Colon (tissue), 2 donors: ENCODE data around the gene NPC1L1.
"Not testable (repeated sequence)": the region's sequence is repeated elsewhere in the genome, so short reads cannot be mapped to it uniquely, and the experiment has no call there.

ENCODE experiments used
- FAIRE-seq: peaks from 2 replicates; lab custom pipeline; 2012; peaks lifted over from hg19 to GRCh38; lab: Jason Lieb, UNC
- donor health status: control.
- donor health status: control.

The NPC1L1 gene

DNA sequence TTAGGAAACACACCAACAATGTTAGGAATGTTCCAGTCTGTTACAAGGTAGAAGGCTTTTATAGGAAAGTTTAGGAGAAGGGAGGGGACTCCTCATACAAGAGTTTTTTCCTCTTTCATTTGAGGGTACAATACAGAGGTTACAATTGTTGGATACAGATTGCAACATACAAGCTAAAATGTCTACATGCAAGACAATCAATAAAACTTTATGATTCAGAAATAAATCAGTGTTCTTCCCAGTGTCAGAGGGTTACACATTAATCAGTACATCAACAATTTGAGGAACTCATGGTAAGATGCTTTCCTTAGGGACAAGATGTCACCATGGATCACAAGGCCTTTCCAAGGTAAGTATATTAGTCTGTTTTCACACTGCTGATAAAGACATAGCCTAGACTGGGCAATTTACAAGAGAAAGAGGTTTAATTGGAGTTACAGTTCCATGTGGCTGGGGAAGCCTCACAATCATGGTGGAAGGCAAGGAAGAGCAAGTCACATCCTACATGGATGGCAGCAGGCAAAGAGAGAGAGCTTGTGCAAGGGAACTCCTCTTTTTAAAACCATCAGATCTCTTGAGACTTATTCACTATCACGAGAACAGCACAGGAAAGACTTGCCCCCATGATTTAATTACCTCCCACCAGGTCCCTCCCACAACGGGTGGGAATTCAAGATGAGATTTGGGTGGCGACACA is 34.4 kb downstream of the NPC1L1 start:
- FAIRE-seq = not testable (repeated sequence)

DNA sequence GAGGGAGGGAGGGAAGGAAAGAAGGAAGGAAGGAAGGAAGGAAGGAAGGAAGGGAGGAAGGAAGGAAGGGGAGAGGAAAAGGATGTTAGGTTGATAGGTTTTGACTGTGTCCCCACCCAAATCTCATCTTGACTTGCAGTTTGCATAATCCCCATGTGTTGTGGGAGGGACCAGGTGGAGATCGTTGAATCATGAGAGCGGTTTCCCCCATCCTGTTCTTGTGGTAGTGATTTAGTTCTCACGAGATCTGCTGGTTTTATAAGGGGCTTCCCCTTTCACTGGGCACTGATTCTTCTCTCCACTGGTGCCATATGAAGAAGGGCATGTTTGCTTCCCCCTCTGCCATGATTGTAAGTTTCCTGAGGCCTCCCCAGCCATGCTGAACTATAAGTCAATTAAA is 35.5 kb downstream of the NPC1L1 start:
- FAIRE-seq = no peak

DNA sequence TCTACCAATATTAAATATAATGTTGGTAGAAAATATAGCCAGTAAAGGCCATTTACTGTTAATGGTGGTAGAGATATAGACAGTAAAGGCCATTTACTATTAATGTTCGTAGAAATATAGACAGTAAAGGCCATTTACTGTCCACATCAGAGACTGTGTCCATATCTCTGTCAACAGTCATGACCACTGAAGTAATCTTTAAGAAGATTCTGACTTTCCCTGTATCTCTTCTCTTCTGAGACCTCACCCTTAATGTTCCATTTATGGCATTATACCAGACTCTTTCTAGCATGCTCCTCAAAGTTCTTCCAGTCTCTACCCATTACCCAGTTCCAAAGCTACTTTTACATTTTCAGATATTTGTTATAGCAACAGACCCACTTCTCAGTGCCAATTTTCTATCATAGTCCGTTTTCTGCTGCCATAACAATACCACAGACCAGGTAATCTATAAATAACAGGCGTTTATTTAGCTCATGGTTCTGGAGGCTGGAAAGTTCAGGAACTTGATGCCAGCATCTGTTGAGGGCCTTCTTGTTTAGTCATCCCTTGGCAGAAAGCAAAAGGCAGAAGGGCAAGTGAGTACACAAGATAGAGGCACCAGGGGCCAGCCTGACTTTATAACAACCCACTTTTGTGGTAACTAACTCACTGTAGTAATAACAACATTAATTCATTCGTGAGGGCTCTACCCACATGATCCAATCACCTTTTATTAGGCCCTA is 42.7 kb downstream of the NPC1L1 start:
- no peak for FAIRE-seq

DNA sequence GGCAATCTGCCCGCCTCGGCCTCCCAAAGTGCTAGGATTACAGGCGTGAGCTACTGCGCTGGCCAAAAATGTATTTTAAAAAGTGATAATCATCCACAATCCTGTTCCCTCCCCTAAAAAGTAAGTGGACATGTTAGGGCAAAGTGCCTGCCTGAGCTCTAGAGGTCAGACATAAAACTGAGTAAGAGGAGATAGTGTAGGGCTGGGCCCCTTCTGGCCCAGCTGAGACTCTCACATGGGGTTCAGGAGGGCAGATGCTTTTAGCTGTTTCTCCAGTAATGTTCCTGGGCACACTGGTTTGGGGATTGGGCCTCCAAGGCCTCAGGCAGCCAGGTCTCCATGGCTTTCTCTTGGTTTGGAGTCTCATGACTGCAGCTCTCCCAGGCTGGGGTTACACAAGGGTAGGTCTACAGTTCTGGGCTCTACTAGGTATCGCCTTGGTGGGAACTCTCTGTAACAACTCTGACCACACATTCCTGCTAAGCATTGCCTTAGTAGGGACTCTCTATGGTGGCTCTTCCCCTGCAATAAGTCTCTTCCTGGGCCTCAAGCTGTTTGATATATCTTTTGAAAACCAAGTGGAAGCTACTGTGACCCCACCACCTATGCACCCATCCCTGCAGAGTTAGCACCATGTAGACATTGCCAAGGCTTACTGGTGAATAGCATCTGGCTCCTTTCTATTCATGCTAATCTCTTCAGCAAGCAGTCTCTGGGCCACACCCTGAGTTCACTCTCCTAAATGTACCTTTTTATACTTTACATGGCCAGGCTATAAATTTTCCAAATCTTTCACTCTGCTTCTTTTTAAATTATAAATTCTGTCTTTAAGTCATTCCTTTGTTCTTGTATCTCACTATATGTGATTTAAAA is 43.7 kb downstream of the NPC1L1 start:
- no peak for FAIRE-seq

DNA sequence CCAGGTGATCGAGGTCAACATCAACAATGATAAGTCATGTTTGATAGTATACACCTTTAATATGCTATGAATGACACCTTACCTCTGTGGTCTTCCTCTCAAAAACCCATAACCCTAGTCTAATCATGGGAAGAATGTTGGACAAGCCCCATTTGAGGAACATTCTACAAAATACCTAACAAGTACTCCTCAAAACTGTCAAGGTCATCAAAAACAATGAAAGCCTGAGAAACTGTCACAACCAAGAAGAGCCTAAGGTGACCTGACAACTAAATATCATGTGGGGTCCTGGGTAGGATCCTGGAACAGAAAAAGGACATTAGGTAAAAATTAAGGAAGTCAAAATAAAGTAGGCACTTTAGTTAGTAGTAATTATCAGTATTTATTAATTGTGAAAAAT is 44.7 kb downstream of the NPC1L1 start:
- no peak for FAIRE-seq

DNA sequence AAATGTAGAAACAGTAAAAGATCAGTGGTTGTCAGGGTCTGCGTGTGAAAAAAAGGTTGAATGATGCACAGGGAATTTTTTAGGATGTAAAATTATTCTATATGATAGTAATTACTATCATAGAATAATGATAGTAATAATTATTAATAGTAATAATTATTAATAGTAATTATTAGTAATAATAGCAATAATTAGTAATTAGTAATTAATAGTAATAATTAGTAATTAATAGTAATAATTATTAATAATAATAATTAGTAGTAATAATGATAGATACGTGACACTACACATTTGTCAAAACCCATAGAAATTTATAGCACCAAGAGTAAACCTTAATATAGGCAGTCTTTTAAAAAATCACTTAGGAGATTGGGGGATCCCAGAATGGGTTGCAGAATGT is 46.2 kb downstream of the NPC1L1 start:
- peak; percentile 91 for FAIRE-seq

DNA sequence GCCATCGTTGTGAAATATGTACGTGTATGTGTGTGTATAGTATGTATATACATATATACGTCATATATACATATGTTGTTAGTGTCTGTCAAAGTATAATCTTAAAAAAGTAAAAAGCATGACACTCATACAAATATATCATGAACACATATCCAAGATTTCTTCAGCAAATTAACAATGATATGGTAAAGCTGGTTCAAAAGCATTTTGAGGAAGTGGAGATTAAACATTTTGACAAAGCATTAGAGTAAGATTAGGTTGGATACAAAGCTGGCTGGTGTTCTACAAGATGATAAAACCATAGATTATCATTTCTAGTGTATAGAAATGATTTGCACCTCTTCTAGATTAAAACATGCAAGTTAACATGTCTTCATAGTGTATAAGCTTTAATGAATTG is 49.9 kb downstream of the NPC1L1 start:
- FAIRE-seq = no peak

DNA sequence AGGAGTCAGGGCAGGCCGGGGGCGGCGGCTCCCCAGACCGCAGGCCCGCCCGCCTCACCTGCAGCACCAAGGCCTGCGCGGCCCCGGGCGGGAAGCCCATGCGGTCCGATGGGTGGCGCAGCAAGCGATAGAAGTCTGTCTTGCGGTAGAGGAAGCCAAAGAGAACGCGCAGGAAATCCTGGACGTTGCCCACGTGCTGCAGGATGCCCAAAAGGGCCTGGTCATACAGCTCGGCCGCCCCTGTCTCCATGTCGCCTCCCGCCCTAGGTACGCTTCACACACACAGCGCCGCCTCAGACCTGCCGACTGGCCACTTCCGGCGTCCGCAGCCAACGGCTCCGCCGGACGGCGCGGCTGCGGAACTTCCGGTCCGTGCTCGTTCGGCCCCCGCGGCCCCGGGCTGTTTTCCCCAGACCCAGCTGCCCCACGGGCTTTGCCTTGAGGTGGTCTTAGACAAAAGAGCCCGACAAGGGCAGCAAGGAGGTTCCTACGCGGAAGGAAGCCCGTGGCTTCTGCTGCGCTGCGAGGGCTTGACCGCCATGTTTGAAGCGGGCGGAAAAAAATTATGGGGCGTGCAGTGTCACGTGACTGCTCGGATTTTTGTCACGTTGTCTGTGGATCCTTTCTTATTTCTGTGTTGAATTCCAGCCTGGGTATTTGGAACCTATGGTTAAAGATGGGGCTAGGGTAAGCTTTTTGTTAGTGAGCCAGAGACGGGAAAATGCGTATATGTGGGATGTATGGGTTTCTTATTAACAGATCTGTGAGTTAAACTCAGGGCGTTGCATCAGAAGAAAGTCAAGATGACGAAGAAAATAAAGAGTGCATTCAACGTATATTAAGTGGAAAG is 50.6 kb downstream of the NPC1L1 start, which contains the start of gene NUDCD3:
TSS of gene NUDCD3 (minus strand) at position 308 of the 850 bp plus-strand sequence. CDS start at position 250, 58 bp downstream.
- no peak for FAIRE-seq

DNA sequence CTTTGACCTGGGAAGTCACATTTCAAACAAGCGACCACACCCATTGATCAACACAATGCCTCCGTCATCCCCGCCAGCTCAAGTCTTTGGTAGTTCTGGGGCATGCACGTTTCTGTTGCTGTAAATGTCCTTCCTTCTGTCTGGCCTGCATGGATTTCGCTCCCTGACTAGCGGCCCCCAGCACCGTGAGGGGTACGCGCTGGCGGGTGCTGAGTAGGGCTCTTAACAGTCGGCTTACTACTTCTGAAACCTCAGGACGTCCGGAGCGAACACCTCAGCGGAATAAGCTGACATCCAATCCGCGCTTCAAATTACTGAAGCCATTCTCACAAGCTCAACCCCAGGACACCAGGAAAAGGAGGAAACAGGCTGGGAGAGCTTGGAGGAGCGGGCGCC is 51.2 kb downstream of the NPC1L1 start:
- FAIRE-seq = no peak

DNA sequence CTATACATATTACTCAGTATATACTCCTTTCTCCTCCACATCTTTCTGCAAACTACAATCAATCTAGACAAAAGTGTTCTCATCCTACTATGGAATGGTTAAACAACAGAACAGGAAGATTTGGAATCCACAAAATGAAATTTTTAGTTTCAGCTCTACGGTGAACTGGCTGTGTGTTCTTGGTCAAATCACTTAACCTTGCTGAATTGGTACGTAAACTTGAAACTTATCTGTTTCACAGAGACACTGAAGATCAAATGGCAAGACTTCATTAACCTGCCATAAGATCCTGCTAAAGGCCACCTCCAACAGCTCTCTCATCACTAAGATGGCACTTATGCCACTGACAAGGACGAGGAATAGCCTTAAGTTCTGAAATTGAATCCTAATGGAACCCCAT is 52.2 kb downstream of the NPC1L1 start:
- FAIRE-seq = no peak

DNA sequence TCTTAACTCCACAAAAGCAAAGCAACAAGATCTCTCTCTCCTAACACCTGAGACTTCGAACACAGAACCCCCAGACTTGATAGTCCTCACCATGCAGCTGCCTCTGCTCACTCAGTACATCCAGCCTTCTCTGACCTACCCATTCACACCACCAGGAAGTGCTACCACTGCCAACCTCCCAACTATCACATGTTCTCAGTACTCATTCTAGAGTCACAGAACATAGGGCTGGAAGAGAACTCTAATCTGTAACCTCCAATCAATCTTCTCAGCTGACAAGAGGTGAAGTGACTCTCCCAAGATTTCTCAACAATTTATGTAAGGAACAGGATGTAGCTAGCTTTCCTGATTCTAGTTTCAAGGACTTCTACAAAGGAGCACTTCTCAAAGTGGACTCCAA is 54.4 kb downstream of the NPC1L1 start:
- no peak for FAIRE-seq

DNA sequence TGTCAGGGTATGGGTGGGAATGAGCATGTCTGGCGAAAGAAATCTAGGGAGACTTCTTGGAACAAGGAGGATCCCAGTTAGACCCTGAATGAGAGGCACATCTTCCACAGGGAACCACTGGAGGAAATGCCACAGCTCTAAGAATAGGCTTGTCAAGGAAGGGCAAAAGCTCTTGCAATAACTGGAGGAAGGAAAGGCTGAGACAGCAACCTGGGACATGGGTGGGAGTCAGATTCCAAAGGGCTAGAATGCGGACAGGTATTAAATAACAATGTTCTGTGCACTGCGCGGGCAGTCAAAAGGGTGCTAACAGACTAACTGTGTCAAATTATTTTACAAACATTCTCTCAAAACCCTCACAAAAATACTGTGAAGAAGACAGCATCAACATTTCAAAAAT is 55.1 kb downstream of the NPC1L1 start:
- no peak for FAIRE-seq

DNA sequence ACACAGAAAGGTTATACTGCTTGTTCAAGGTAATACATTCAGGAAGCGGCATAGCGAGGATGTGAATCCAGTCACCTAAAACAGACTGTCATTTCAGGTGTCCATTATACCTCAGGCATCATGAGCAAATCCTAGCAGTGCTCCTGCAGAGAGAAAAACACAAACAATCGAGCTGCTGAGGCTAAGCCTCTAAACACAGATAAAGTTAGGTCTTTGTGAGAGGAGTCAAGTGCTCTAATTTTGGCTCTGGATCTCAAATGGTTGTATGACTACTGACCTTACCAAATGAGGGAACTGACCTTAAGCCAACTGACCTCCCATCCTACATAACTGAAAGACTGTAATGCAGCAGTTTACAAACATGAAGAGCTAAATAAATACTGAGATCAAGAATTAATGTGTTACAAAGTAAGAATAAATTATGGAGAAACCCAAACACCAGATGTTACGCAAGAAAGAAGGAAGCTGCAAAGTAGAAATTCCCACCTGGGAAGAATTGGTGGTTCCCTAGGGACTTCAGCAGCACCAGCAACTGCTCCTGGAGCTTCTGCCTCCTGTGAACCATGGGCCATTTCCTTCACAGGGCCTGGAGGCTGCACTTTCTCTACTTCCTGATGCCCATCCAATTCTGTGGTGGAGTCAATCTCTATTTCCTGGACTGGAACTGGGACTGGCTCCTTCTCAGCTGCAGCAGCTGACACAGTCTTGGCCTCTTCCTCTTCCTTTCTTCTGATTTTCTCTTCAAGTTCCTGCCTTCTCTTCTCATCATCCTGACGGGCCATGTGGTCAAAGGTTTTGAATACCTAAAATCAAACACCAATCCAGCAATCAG is 56.4 kb downstream of the NPC1L1 start:
- no peak for FAIRE-seq

DNA sequence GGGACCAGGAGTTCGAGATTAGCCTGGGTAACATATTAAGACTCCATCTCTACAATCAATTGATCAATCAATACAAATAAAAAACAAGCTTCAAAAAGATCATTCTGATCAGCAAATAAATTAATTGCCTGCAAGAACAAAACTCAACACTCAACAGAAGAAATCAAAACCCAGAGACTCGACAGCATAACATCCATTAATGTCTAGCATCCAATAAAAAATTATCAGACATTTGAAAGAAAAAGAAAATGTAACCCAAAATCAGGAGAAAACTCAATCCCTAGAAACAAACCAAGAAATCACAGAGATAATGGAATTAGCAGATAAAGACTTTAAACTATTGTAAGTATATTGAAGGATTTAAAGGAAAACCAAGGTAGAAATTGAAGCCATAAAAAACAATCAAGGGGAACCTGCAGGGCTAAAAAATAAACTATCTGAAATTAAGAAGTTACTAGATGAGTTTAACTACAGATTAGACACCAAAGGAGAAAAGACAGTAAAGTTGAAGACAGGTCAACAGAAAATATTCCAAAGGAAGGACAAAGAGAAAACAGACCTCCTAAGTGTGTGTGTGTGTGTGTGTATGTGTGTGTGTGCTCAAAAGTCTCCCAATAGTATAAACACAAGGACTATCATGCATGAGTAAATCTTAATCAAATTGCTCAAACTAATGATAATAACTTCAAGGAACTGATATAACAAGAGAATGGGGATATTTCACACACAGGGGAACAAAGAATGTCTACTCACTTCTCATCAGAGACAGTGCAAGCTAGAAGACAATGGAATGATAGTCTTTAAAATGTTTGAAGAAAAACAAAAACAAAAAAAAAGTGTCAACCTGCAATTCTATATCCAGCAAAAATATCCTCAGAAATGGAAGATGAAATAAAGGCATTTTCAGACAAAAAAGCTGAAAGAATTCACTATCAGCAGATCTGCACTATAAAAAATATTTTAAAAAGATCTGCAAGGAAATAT is 58.3 kb downstream of the NPC1L1 start:
- FAIRE-seq = no peak

DNA sequence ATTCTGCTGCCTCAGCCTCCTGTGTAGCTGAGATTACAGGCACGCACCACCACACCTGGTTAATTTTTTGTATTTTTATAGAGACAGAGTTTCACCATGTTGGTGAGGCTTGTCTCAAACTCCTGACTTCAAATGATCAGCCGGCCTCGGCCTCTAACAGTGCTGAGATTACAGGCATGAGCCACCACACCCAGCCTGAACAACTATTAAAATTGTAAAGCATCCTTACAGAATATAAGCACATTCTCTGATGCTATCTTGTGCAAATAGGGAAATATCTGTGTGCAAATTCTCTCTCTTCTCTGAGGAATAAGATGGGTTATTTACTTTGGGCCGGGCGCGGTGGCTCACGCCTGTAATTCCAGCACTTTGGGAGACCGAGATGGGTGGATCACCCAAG is 63.2 kb downstream of the NPC1L1 start:
- no peak for FAIRE-seq

DNA sequence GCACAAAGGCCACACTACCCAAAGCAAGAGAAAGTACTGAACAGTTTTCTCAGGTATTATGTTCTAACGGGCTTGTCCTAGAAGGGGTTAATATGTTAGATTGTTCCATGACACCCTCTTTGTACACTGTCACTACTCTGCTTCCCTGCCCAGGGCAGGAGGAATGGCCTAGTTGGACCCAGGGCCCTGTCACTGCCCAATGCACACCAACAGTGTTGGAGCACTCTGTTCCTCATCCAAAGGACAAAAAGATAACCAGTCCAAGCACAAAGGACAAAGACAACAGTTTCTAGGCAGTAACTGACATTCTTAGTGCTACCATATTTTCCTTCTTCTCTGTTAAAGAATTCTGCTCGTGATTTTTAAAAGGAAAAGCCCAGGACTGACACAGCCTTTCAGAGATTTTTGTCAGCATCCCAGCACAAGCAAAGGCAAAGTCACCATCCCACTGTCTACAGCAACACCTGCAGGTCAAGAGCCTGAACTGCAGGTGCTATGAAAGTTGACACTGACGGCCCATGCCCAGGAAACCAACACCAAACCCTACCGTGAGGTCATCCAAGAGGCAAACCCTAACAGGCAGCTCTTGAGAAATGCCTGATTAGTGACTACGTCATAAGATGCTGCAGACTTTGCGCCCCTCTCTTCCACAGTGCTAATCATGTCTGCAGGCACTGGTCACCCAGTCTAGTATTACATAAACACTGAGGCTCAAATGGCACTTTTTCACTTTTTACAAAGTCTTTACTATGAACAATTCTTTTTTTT is 63.9 kb downstream of the NPC1L1 start:
- FAIRE-seq = no peak

DNA sequence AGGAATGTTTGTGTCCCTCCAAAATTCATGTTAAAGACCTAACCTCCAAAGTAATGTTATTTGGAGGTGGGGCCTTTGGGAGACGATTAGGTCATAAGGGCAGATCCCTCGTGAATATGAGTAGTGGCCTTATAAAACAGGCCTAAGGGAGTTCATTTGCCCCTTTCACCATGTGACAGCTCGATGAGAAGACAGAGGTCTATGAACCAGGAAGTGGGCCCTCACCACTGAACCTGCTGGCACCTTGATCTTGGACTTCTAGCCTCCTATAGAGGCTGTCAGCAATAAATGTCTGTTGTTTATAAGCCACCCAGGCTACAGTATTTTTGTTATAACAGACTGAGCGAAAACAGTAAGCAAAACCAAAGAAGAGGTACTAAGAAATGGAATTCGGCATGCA is 64.8 kb downstream of the NPC1L1 start:
- FAIRE-seq = no peak

DNA sequence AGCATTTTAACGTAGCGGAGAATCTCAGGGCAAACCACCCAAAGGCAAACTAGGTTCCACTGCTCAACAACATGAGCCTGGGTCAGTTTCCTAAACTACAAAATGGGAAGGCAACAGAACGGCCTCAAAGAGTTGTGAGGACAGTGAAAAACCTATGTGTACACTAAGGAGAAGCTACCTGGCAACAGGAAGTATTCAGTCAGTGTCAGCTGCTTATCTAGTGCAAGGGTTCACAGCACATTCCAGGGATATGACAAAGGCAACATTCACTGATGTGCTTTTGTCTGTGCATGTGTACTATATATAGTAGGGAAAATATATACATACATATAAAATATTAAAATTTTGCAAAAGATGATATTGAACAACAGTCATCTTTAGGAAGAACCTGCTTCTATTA is 67.8 kb downstream of the NPC1L1 start:
- no peak for FAIRE-seq

DNA sequence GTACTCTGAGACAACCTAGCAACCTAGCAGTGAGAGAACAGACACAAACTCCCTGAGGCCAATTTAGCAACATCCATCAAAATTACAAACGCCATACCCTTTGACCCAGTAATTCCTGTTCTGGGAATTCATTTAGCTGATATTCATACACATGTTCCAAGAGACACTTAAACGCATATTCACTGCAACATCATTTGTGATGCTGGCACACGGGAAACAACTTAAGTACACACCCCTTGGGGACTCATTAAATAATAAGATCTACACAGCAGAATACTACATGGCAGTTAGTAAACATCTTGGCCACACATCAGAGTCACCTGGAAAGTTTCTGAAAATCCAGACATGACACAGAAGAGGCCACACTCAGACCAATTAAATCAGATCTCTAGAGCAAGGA is 68.3 kb downstream of the NPC1L1 start:
- FAIRE-seq = no peak
